PC-3 (cell line): Measurements from ENCODE around the gene AMIGO3. TPM values are rescaled to one million over a fixed set of nuclear protein-coding genes. Genes with fewer than 3 reads are reported as not detected.
A peak's percentile ranks its signal among the peaks of the same experiment; 100 is the strongest.

Experiments
- ATAC-seq: fragments of 200-7000 bp; cut with Tn5 transposase; 2 replicates; pipeline ENCODE4 v1.9.1; 2020; ENCODE audit warnings: mild to moderate bottlenecking, moderate library complexity
- BruUV-seq: library from RNA; stranded (reverse); fragments of 400-500 nt; replicated peaks from 2 replicates; lab custom pipeline; 2021; lab: Mats Ljungman, UMichigan
- CTCF ChIA-PET: fragments of 300-600 bp; sonication (Branson Sonifier 250); formaldehyde crosslinking; loops from one replicate; lab custom pipeline; 2022; ENCODE audit warnings: antibody characterized with exemption; lab: Charles Lee
- POLR2A ChIA-PET: fragments of 300-600 bp; sonication (Branson Sonifier 250); formaldehyde crosslinking; loops from one replicate; lab custom pipeline; 2022; ENCODE audit warnings: antibody characterized with exemption; ENCODE audit not compliant: unreplicated experiment; lab: Charles Lee
- DNase-seq: peaks from one replicate; pipeline ENCODE4 v3.0.0-alpha.2; 2015
- H2AFZ ChIP-seq: fragments of 300-600 bp; sonication (generic); 2 replicates; pipeline ENCODE4 v1.6.0; 2016; ENCODE audit warnings: antibody characterized with exemption, low read length
- H3F3A ChIP-seq: fragments of 300-600 bp; sonication (generic); one replicate; pipeline ENCODE4 v1.6.0; 2017; ENCODE audit warnings: antibody characterized with exemption, low read length, control low read depth, mild to moderate bottlenecking; ENCODE audit not compliant: unreplicated experiment
- H3K27ac ChIP-seq: fragments of 300-600 bp; sonication (generic); 2 replicates; pipeline ENCODE4 v1.5.1; 2016; ENCODE audit warnings: mild to moderate bottlenecking, low read length
- H3K27me3 ChIP-seq: fragments of 300-600 bp; sonication (generic); 2 replicates; pipeline ENCODE4 v1.6.1; 2016; ENCODE audit warnings: low read length, mixed read lengths
- H3K36me3 ChIP-seq: fragments of 300-600 bp; sonication (generic); 2 replicates; pipeline ENCODE4 v1.6.1; 2016; ENCODE audit warnings: low read depth, mixed run types, low read length, mixed read lengths
- H3K4me1 ChIP-seq: fragments of 300-600 bp; sonication (generic); 2 replicates; pipeline ENCODE4 v1.5.1; 2016; ENCODE audit warnings: low read length; ENCODE audit not compliant: insufficient read depth
- H3K4me2 ChIP-seq: fragments of 300-600 bp; sonication (generic); 2 replicates; pipeline ENCODE4 v1.6.0; 2016; ENCODE audit warnings: low read length
- H3K4me3 ChIP-seq: fragments of 300-600 bp; sonication (generic); 2 replicates; pipeline ENCODE4 v1.5.1; 2016; ENCODE audit warnings: mild to moderate bottlenecking, low read length, mixed read lengths
- H3K79me2 ChIP-seq: fragments of 300-600 bp; sonication (generic); 2 replicates; pipeline ENCODE4 v1.6.1; 2017; ENCODE audit warnings: low read length, mixed read lengths
- H3K9ac ChIP-seq: fragments of 300-600 bp; sonication (generic); 2 replicates; pipeline ENCODE4 v1.6.0; 2016; ENCODE audit warnings: mild to moderate bottlenecking, low read length
- H3K9me2 ChIP-seq: fragments of 300-600 bp; sonication (generic); replicated peaks from 2 replicates; pipeline ENCODE4 v1.6.1; 2016; ENCODE audit warnings: mixed run types, low read length, mixed read lengths
- H3K9me3 ChIP-seq: fragments of 300-600 bp; sonication (generic); 2 replicates; pipeline ENCODE4 v1.6.1; 2016; ENCODE audit warnings: low read length, mixed read lengths
- H4K20me1 ChIP-seq: fragments of 300-600 bp; sonication (generic); 2 replicates; pipeline ENCODE4 v1.6.1; 2016; ENCODE audit warnings: low read length, mixed read lengths
- CTCF ChIP-seq: fragments of 300-600 bp; sonication (generic); conservative IDR thresholded peaks from 2 replicates; pipeline ENCODE4 v1.5.1; 2017; ENCODE audit warnings: antibody characterized with exemption, low read depth, mild to moderate bottlenecking, low read length
- EZH2 ChIP-seq: fragments of 300-600 bp; sonication (generic); IDR thresholded peaks from one replicate; pipeline ENCODE4 v1.6.1; 2017; ENCODE audit warnings: antibody characterized with exemption, mild to moderate bottlenecking, low read length; ENCODE audit not compliant: unreplicated experiment
- EZH2phosphoT487 ChIP-seq: fragments of 300-600 bp; sonication (generic); IDR thresholded peaks from 2 replicates; pipeline ENCODE4 v1.6.1; 2018; ENCODE audit warnings: mild to moderate bottlenecking, antibody characterized with exemption, low read length, borderline replicate concordance
- intact Hi-C: fragments of 100-400 bp; cut with micrococcal nuclease; formaldehyde crosslinking; loops from 2 replicates; pipeline ENCODE4 v1.9.0; 2023
- total RNA-seq: library from RNA; depleted of rRNA; stranded (reverse); fragments of >200 nt; gene quantifications from 2 replicates; pipeline ENCODE4 v1.2.3, GENCODE V29; 2014

The AMIGO3 gene
- total RNA-seq, 1 experiment from 2014 or later, result 1.8 TPM

DNA sequence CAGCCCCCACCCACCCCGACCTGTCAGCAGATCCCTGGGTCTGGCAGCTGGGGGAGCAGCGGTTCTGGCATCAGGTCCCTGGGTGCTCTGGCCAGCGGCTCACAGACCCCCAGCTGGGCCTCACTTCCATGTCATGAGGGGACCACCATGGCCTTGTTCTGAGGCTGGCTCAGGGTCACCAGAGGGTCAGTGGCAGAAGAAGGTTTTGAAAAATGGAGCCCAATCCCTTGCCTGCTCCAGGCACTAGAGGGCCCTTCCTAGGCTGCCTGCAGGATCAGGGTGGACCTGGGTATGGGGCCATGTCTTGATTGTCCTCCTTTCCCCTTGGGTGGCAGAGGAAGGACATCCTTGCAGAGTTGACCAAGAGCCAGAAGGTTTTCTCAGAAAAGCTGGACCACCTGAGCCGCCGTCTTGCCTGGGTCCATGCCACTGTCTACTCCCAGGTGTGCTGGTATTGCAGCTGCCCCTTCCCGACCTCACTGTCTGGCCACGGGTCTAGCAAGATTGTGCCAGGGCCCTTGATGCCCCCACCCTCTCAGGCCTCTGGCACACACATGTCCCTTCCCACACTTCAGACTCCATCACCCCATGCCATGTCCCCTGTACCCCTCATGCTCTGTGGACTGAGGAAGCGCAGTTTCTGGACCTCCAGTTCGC lies 12.9 kb downstream of the AMIGO3 start:
- no TSS peak for BruUV-seq
- Histone ChIP-seq H3K27me3 (no peaks in the 10 kb centered on the region), H3K27ac (no peak overlapping the region), H3K4me1 (no peaks in the 10 kb centered on the region), H3K9ac (no peak overlapping the region), H3K4me3 (no peak overlapping the region), H3K9me2 (no peaks in the 10 kb centered on the region), H3K9me3 (no peaks in the 10 kb centered on the region), H3K79me2 (no peaks in the 10 kb centered on the region), H2AFZ (no peak overlapping the region), H3K4me2 (no peak overlapping the region), H3F3A (no peaks in the 10 kb centered on the region), H4K20me1 (no peaks in the 10 kb centered on the region), H3K36me3 (peaks cover 10% of the 10 kb centered on the region; the same call in 1 of the 2 replicates)
- TF ChIP-seq CTCF (0 out of 2 replicates have a peak, but pooled peaks have one; percentile 13), EZH2phosphoT487 (no peak)
- ChIA-PET CTCF (interaction anchor here (0.6 kb wide), 1 partner anchor 169 kb away, joined by 3 read pairs; no protein-coding TSS in a partner anchor), POLR2A (no interaction called here)
- intact Hi-C loops, result no loop called here
- DNase-seq (no peak), ATAC-seq (no peak)

DNA sequence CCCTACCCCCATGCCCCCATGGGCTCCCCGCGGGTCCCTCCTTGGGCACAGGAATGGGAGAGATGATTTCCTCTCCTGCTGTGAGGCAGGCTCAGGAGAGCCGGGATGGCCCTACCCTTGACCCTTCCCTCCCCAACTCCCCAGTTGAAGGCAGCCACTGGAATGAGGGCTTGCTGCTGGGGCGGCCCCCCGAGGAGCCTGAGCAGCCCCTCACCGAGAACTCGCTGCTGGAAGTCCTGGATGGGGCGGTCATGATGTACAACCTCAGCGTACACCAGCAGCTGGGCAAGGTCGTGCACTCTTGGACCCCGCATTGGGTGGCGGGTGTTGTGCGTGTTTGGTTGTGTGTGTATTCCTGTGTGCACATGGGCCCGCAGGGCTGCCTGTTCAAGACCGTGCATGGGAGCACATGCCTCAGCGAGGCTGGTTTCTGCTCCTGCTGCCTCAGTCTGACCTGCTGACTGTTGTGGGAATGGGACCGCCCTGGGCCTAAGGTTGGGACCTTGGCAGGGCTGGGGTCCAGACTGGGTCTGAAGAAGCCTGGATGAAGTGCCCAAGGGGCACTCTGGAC lies 14.0 kb downstream of the AMIGO3 start:
- TF ChIP-seq EZH2phosphoT487 (no peak), CTCF (no peak), EZH2 (no peak)
- Histone ChIP-seq H3K27ac (no peak overlapping the region), H4K20me1 (no peaks in the 10 kb centered on the region), H3K4me1 (no peaks in the 10 kb centered on the region), H3K27me3 (no peaks in the 10 kb centered on the region), H3K9me2 (no peaks in the 10 kb centered on the region), H3K4me3 (no peak overlapping the region), H3K36me3 (peaks cover 10% of the 10 kb centered on the region; the same call in 1 of the 2 replicates), H3K9me3 (no peaks in the 10 kb centered on the region), H3F3A (no peaks in the 10 kb centered on the region), H3K4me2 (no peak overlapping the region), H3K79me2 (no peaks in the 10 kb centered on the region), H3K9ac (no peak overlapping the region), H2AFZ (no peak overlapping the region)
- ChIA-PET CTCF (interaction anchor here (0.6 kb wide), 1 partner anchor 168 kb away, joined by 3 read pairs; no protein-coding TSS in a partner anchor), POLR2A (no interaction called here)
- DNase-seq (no peak), ATAC-seq (no peak)
- intact Hi-C loops, result no loop called here
- no TSS peak for BruUV-seq

GRCh38 chr3:49704629-49705028 lies 14.9 kb downstream of the AMIGO3 start:
- no peak for ATAC-seq
- CTCF ChIA-PET, result no interaction called here

More at GRCh38 chr3:49704629-49705028, 14.9 kb downstream of the AMIGO3 start:
- peaks cover 10% of the 10 kb centered on the region; the same call in 1 of the 2 replicates for H3K36me3 ChIP-seq
- POLR2A ChIA-PET, result no interaction called here
- BruUV-seq, result no TSS peak
- no peaks in the 10 kb centered on the region for H3K9me2 ChIP-seq
- H3K9me3 ChIP-seq, result no peaks in the 10 kb centered on the region
- no peaks in the 10 kb centered on the region for H3K79me2 ChIP-seq
- no peaks in the 10 kb centered on the region for H3F3A ChIP-seq
- no peak overlapping the region for H2AFZ ChIP-seq
- intact Hi-C loops, result no loop called here
- no peak overlapping the region for H3K4me3 ChIP-seq
- DNase-seq, result no peak
- TF ChIP-seq EZH2phosphoT487 (no peak), EZH2 (no peak), CTCF (no peak)
- no peaks in the 10 kb centered on the region for H4K20me1 ChIP-seq
- no peaks in the 10 kb centered on the region for H3K27me3 ChIP-seq
- H3K4me2 ChIP-seq, result no peak overlapping the region
- no peaks in the 10 kb centered on the region for H3K4me1 ChIP-seq
- no peak overlapping the region for H3K27ac ChIP-seq
- H3K9ac ChIP-seq, result no peak overlapping the region
